SJSA1 (cell line): ENCODE data around the gene TP73. TPM values are rescaled to one million over a fixed set of nuclear protein-coding genes. Genes with fewer than 3 reads are reported as not detected.

Experiments used
- DNase-seq, 2 experiments: peaks; one replicate each; pipeline ENCODE4 v3.0.0-alpha.2; 2015 to 2020; ENCODE audit warnings: low spot score in 2 of 2, low read depth in 1 of 2
- H3K27ac ChIP-seq: fragments of 250-450 bp; sonication (Bioruptor Pico); 2 replicates; pipeline ENCODE4 v1.5.1; 2020; ENCODE audit warnings: mild to moderate bottlenecking, moderate library complexity
- H3K27me3 ChIP-seq: fragments of 250-450 bp; sonication (Bioruptor Pico); replicated peaks from 2 replicates; pipeline ENCODE4 v1.5.1; 2020; ENCODE audit warnings: mild to moderate bottlenecking, moderate library complexity
- H3K36me3 ChIP-seq: fragments of 250-450 bp; sonication (Bioruptor Pico); 2 replicates; pipeline ENCODE4 v1.5.1; 2020; ENCODE audit warnings: mild to moderate bottlenecking
- H3K4me1 ChIP-seq: fragments of 250-450 bp; sonication (Bioruptor Pico); replicated peaks from 2 replicates; pipeline ENCODE4 v1.6.1; 2021; ENCODE audit warnings: mild to moderate bottlenecking
- H3K4me3 ChIP-seq: fragments of 250-450 bp; sonication (Bioruptor Pico); 2 replicates; pipeline ENCODE4 v1.5.1; 2020; ENCODE audit warnings: mild to moderate bottlenecking
- H3K9me3 ChIP-seq: fragments of 250-450 bp; sonication (Bioruptor Pico); replicated peaks from 2 replicates; pipeline ENCODE4 v1.5.1; 2020; ENCODE audit warnings: mild to moderate bottlenecking
- total RNA-seq: library from RNA; depleted of rRNA; stranded (reverse); fragments of >200 nt; shearing (Covaris generic); gene quantifications from 2 replicates; pipeline ENCODE4 v1.2.3, GENCODE V29; 2014

TP73 gene
- total RNA-seq, 1 experiment from 2014 or later = 3.4 TPM

DNA sequence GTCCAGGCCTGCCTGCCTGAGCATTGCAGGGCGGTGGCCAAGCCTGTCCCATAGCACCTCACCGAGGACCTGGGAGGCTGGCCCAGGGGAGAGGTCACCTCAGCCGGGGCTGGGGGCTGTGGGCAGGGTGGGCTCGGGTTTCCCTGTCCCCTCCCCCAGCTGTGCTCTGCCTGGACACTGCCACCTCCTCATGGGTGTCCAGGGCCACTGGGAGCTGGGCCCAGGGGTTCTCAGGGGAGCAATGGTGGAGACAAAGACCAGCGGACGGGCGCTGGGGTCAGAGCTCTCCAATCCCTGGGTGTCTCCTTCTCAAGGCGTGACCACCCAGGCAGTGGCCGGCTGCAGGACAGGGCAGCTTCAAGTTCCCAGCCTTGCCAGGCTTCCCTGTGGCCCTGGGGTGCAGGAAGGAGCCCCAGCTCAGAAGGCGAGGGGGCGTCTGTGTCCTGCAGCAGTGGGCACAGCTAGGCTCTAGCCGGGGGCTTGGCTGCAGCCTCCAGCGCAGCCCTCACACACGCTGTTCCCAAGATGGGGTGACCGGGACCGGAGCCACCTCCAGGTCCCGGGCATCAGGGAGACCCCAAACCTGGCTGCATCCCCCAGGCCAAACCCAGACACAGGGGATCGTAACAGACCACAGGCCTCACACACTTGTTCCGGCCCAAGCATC is 29.0 kb downstream of the TP73 start:
- DNase-seq = no peak

DNA sequence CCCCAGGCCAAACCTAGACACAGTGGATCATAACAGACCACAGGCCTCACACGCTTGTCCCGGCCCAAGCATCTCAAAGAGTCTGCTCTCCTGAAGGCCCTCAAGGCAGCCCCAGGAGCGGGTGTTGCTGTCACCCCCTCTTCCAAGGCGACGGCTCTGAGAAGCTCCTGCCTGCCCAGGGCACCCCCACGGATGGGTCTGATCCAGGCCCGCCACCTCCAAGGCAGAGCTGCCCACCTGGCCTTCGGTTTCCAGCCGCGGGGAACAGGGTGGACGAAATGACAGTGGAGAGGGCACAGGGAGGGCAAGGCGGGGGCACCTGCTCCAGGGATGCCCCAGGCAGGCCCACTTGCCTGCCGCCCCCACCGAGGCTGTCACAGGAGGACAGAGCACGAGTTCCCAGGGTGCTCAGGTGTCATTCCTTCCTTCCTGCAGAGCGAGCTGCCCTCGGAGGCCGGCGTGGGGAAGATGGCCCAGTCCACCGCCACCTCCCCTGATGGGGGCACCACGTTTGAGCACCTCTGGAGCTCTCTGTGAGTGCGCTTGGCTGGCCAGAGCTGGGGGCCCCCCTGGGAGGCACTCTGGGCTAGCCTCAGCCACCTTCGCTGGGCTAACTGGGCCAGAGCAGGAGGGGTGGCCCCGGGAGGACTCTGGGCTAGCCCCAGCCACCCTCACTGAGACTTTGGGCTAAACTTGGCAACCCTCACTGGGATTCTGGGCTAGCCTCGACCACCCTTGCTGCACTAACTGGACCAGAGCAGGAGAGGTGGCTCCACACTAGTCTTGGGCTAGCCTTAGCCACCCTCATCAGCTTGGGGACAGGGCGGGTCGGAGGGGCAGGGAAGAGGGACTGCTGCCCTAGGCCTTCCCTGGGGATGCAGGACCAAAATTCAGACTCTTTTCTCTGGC is 29.8 kb downstream of the TP73 start:
- Histone ChIP-seq H3K27ac (no peak overlapping the region), H3K4me1 (no peaks in the 10 kb centered on the region), H3K36me3 (no peaks in the 10 kb centered on the region), H3K27me3 (no peaks in the 10 kb centered on the region), H3K9me3 (no peaks in the 10 kb centered on the region), H3K4me3 (no peak overlapping the region)
- DNase-seq = no peak

More for the DNA sequence above, 29.0 kb downstream of the TP73 start:
- Histone ChIP-seq H3K4me1 (no peaks in the 10 kb centered on the region), H3K27ac (no peak overlapping the region), H3K9me3 (no peaks in the 10 kb centered on the region), H3K36me3 (no peaks in the 10 kb centered on the region), H3K27me3 (no peaks in the 10 kb centered on the region), H3K4me3 (no peak overlapping the region)

DNA sequence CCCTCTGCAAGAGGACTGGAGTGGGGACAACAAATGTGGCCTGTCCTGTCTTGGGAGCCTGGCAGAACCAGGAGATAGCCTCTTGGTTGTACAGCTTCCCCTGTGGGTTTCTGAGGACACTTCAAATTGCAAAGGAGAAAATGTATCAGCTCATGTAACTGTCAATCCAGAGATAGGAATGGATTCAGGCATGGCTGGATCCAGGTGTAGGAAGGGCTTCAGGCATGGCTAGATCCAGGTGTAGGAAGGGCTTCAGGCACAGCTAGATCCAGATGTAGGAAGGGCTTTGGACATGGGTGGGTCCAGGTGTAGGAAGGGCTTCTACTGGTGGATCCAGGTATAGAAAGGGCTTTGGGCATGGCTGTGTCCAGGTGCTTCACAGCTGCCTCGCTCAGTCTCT is 30.9 kb downstream of the TP73 start:
- Histone ChIP-seq H3K27ac (no peak overlapping the region), H3K9me3 (no peaks in the 10 kb centered on the region), H3K4me3 (no peak overlapping the region), H3K27me3 (no peaks in the 10 kb centered on the region), H3K4me1 (no peaks in the 10 kb centered on the region), H3K36me3 (no peaks in the 10 kb centered on the region)
- no peak for DNase-seq

DNA sequence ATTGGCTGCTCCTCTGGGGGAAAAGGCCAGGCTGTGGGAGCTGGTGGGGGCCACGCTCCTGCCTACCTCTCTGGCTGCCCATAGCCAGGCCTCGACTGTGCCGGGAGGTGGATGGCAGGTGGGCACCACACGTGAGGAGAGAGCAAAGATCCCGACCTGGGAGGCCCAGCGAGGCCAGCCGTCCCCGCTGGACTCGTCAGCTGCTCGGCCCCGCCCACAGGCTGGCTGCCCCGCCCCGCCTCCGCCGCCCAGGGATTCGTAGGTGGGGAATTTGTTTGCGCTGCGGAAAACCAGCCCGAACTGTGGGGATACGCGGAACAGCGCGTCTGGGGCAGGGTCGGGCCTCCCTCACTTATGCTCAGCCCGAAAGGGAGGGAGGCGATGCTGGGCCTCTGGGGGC is 31.7 kb downstream of the TP73 start:
- DNase-seq = no peak
- Histone ChIP-seq H3K4me1 (no peaks in the 10 kb centered on the region), H3K27me3 (no peaks in the 10 kb centered on the region), H3K9me3 (no peaks in the 10 kb centered on the region), H3K27ac (no peak overlapping the region), H3K4me3 (no peak overlapping the region), H3K36me3 (no peaks in the 10 kb centered on the region)

DNA sequence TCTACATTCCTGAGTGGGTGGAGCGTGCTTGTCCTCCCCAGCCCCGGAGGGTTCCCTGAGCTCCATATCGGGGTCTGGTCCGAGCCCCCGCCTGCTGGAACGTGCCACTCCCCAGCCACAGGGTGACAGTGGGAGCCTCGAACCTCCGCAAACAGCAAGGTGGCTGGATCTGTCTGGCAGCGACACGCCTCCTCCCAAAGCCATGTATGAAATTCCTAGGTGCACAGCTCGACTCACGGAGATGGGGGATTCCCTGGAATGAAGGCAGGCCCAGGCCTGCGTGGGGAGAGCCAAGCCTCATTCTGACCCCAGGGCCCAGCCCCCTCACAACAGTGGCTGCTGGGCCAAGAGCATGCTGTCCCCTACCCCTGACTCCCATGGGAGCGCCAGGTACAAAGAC is 32.9 kb downstream of the TP73 start:
- Histone ChIP-seq H3K36me3 (no peaks in the 10 kb centered on the region), H3K27ac (no peak overlapping the region), H3K9me3 (no peaks in the 10 kb centered on the region), H3K4me1 (no peaks in the 10 kb centered on the region), H3K4me3 (no peak overlapping the region), H3K27me3 (no peaks in the 10 kb centered on the region)
- DNase-seq = no peak

DNA sequence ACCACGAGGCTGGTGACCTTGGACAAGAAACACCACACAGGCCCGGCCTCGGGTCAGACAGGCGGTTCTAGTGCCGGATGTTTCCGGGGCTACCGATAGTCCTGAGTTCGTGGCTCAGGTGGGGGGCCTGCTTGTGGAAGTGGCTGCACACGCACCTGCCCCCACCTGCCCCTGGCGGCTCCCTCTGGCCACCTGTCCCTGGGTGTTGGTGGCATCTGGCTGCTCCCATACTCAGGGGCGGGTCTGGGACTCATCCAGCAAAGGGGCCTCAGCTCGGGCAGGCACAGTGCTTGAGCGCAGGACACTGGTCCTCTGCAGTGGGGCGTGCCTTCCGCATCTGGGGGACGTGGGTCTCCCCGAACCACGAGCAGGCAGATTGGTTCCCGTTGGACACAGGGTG is 33.6 kb downstream of the TP73 start:
- Histone ChIP-seq H3K4me1 (no peaks in the 10 kb centered on the region), H3K36me3 (no peaks in the 10 kb centered on the region), H3K27ac (no peak overlapping the region), H3K9me3 (no peaks in the 10 kb centered on the region), H3K27me3 (no peaks in the 10 kb centered on the region), H3K4me3 (no peak overlapping the region)
- no peak for DNase-seq

DNA sequence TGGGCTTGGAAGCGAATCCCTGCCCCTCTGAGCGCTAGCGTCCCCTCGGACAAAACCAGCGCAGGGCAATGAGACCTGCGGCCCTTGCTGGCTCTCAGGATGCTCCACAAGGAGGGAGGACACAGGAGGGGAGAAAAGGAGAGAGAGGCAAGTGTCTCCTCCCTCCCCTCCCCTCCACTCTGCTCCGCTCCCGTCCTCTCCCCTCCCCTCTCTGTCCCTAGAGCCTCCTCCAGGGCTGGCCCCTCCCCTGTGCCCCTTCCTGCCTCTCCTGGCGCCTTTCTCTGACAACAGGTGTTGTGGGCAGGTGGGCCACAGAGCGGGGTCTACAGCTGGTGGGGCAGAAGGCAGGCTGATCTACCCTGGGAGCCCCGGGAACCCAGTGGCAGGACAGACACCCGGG is 35.2 kb downstream of the TP73 start:
- no peak for DNase-seq
- Histone ChIP-seq H3K4me3 (no peak overlapping the region), H3K36me3 (no peaks in the 10 kb centered on the region), H3K9me3 (no peaks in the 10 kb centered on the region), H3K27me3 (no peaks in the 10 kb centered on the region), H3K4me1 (no peaks in the 10 kb centered on the region), H3K27ac (no peak overlapping the region)

DNA sequence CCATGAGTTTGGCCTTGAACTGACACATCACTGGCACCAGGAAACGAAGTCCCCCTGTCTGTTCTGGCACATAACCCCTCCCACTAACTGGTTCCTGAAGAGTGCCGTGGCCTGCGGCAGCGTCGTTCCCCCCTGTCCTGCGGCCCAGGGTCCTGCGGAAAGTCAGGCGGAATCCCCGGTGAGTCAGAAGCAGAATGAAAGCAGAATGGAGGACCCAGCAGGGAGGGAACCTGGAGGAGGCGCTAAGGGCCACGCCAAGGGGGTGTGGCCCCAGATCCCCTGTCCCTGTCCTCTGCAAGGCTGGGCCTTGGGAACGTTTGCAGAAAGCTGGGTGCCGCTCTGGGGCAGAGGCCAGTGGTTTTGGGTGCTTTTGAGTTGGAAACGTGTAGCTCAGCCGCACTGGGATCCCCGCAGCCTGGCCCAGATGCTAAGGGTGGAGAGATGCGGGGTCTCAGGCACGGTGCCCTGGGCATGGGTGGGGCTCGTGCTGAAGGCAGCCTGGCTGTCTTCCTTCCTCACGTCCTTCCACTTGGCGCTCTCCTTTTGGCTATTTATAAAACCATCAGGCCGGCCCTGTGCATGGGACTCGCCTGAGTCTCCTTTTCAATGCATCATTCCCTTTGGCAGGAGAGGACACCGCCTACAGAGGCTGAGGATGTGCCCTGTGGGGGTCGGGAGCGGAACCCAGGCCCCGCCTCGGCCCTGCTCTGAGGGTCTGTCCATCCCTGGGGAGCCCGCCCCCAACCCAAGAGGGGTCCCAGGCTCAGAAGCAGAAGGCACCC is 36.2 kb downstream of the TP73 start:
- no peaks in the 10 kb centered on the region for H3K36me3 ChIP-seq
- no peaks in the 10 kb centered on the region for H3K27me3 ChIP-seq
- no peak overlapping the region for H3K4me3 ChIP-seq
- H3K27ac ChIP-seq = no peak overlapping the region
- no peak for DNase-seq
- H3K9me3 ChIP-seq = no peaks in the 10 kb centered on the region
- no peaks in the 10 kb centered on the region for H3K4me1 ChIP-seq

DNA sequence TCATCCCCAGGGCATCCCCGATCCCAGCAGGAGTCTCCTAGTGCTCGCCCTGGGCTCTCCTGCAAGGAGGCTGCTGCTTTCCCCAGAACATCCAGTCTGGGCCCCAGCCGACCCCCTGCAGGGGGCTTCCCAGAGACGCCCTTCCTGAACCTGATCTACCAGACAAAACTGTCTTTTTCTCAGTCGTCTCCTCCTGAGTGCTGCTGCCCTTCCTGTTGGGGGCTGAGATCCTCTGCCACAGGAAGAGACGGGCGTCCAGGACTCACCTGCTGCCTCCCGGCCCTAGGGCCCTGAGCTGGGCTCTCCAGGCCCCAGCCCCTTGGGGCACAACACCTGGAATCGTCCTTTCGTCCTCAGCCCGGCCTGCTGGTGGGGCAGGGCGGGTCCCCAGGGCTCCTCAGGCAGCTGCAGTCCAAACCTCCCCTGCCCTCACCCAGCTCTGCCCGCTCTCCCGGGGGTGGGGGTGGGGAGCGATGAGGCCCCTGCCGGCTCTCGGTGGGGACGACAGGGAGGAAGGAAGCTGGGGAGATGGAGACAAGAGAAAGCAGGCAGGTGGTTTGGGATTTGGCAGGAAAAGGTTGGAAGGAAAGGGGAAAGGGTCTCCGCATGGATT is 36.9 kb downstream of the TP73 start:
- H3K27me3 ChIP-seq = no peaks in the 10 kb centered on the region
- no peaks in the 10 kb centered on the region for H3K4me1 ChIP-seq
- no peak for DNase-seq
- H3K9me3 ChIP-seq = no peaks in the 10 kb centered on the region
- H3K36me3 ChIP-seq = no peaks in the 10 kb centered on the region
- no peak overlapping the region for H3K27ac ChIP-seq
- H3K4me3 ChIP-seq = no peak overlapping the region

DNA sequence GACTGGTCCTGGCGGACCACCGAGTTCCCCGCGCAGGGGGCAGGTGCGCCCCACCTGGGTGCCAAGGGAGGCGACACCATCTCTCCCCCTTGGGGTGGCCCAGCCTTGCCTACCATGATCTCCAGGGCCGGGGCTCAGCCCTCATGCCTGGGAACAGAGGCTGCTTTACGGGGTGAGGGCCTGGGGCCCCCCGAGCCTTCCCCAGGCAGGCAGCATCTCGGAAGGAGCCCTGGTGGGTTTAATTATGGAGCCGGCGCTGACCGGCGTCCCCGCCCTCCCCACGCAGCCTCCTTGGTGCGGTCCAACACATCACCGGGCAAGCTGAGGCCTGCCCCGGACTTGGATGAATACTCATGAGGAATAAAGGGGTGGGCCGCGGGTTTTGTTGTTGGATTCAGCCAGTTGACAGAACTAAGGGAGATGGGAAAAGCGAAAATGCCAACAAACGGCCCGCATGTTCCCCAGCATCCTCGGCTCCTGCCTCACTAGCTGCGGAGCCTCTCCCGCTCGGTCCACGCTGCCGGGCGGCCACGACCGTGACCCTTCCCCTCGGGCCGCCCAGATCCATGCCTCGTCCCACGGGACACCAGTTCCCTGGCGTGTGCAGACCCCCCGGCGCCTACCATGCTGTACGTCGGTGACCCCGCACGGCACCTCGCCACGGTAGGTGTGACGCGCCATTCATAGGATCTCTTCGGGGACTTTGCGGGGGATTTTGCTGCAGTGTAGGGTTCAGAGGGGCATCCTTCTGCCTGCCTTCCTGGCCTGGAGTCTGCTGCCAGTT is 38.2 kb downstream of the TP73 start:
- Histone ChIP-seq H3K36me3 (no peaks in the 10 kb centered on the region), H3K27ac (no peak overlapping the region), H3K4me3 (no peak overlapping the region), H3K9me3 (no peaks in the 10 kb centered on the region), H3K4me1 (no peaks in the 10 kb centered on the region), H3K27me3 (no peaks in the 10 kb centered on the region)
- no peak for DNase-seq

DNA sequence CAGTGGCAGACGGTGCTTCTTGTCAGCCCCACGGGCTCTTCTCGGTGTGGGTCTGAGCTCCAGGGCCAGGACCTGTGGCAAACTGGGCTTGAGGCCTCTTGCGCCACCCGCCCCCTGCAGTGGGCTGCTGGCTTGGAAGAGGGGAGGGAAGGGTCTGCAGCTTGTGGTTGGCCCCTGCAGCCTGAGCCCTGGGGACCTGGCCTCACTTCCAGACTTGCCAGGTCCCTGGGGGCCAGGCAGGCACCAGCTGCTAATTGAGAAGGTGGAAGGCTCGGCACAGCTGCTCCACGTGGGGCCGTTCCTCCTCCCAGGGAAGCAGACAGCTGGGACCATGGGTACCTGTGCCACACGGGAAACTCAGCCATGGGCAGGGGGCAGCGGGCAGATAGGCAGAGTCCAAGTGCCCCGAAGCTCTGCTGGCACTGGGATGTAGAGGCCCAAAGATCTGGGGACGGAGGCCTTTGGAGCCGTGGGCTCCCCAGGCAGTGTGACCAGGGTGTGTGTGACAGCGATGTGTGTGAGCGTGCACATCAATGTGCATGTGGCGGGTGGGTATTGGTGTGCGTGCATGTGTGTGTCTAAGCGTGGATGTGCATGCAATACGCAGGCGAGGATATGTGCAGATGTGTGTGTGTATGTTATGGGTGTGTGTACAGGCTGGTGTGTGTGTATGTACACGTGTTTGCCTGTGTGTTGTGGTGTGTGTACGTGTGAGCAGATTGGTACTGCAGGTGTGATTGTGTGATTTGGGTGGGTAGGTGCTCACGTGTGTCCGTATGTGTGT is 39.3 kb downstream of the TP73 start:
- no peak for DNase-seq
- H3K27me3 ChIP-seq = no peaks in the 10 kb centered on the region

DNA sequence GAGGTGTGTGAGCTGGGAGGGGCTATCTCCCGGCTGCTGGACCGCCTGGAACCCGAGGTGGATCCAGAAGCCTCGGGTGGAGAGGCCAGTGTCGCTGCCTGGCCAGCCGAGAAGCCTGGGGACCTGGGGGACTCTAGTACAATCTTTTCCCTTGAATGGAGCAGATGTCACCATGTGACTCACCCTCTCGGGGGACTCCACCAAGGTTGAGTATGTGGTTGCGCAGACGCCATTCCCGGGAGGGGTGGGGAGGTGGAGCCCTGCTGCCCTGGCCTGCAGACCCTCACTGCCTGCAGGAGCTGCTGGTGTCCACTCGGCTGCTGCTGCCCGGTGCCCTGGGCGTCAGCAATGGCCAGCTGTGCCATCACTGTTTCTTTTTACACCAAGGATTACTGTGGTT is 40.3 kb downstream of the TP73 start:
- no peaks in the 10 kb centered on the region for H3K27me3 ChIP-seq
- H3K9me3 ChIP-seq = no peaks in the 10 kb centered on the region
- H3K4me1 ChIP-seq = no peaks in the 10 kb centered on the region
- H3K36me3 ChIP-seq = no peaks in the 10 kb centered on the region
- no peak overlapping the region for H3K4me3 ChIP-seq
- no peak for DNase-seq
- H3K27ac ChIP-seq = no peak overlapping the region

More for the DNA sequence above, 39.3 kb downstream of the TP73 start:
- H3K4me3 ChIP-seq = no peak overlapping the region
- no peaks in the 10 kb centered on the region for H3K4me1 ChIP-seq
- H3K9me3 ChIP-seq = no peaks in the 10 kb centered on the region
- H3K36me3 ChIP-seq = no peaks in the 10 kb centered on the region
- H3K27ac ChIP-seq = no peak overlapping the region
